Activated CD4-positive, alpha-beta memory T cell treated with anti-CD3 and anti-CD28 coated beads for 36 hours (primary cell): Measurements from ENCODE around the gene LITAF. TPM values are rescaled to one million over a fixed set of nuclear protein-coding genes. Genes with fewer than 3 reads are reported as not detected.

Source experiments
- CTCF ChIA-PET: fragments of 350-600 bp; sonication (Branson Sonifier 250); formaldehyde crosslinking; loops from one replicate; lab custom pipeline; 2021; ENCODE audit warnings: antibody characterized with exemption, inconsistent platforms; lab: Charles Lee
- POLR2A ChIA-PET: fragments of 350-600 bp; sonication (Branson Sonifier 250); formaldehyde crosslinking; loops from one replicate; lab custom pipeline; 2021; ENCODE audit warnings: antibody characterized with exemption; lab: Charles Lee
- DNase-seq: peaks from one replicate; pipeline ENCODE4 v3.0.0-alpha.2; 2020
- H3K27ac Mint-ChIP-seq: one replicate; pipeline ENCODE4 v1.8.0; 2021; ENCODE audit warnings: mixed read lengths
- H3K27me3 Mint-ChIP-seq: one replicate; pipeline ENCODE4 v1.8.0; 2021; ENCODE audit warnings: mixed read lengths
- H3K36me3 Mint-ChIP-seq: one replicate; pipeline ENCODE4 v1.8.0; 2021; ENCODE audit warnings: mixed read lengths
- H3K4me1 Mint-ChIP-seq: one replicate; pipeline ENCODE4 v1.8.0; 2021; ENCODE audit warnings: low read depth, mixed read lengths
- H3K4me3 Mint-ChIP-seq: one replicate; pipeline ENCODE4 v1.8.0; 2021; ENCODE audit warnings: mild to moderate bottlenecking, mixed read lengths
- H3K9me3 Mint-ChIP-seq: one replicate; pipeline ENCODE4 v1.8.0; 2021; ENCODE audit warnings: mixed read lengths
- intact Hi-C: fragments of 100-400 bp; cut with micrococcal nuclease; formaldehyde crosslinking; loops from one replicate; pipeline ENCODE4 v1.15.1; 2023
- total RNA-seq, 2 experiments: library from RNA; stranded (reverse); gene quantifications; one replicate each; pipeline ENCODE4 v1.2.3, GENCODE V29; 2021

The LITAF gene
- total RNA-seq, 2 experiments from 2014 or later: 130 to 134 TPM

GRCh38 chr16:11619327-11619851, 32.7 kb upstream of the LITAF start:
- H3K4me3 Mint-ChIP-seq: no peak overlapping the region
- H3K4me1 Mint-ChIP-seq: peaks cover 38% of the 10 kb centered on the region
- peak; percentile 59 for DNase-seq
- ChIA-PET CTCF (no interaction called here), POLR2A (no interaction called here)
- H3K27ac Mint-ChIP-seq: peak overlapping the region; percentile 78
- intact Hi-C loops: loop anchor here (1.0 to 2.0 kb wide), 2 partner anchors 35 to 59 kb away; no protein-coding TSS in a partner anchor
- H3K27me3 Mint-ChIP-seq: no peaks in the 10 kb centered on the region
- H3K9me3 Mint-ChIP-seq: peaks cover 7% of the 10 kb centered on the region
- H3K36me3 Mint-ChIP-seq: peaks cover 1% of the 10 kb centered on the region

DNA sequence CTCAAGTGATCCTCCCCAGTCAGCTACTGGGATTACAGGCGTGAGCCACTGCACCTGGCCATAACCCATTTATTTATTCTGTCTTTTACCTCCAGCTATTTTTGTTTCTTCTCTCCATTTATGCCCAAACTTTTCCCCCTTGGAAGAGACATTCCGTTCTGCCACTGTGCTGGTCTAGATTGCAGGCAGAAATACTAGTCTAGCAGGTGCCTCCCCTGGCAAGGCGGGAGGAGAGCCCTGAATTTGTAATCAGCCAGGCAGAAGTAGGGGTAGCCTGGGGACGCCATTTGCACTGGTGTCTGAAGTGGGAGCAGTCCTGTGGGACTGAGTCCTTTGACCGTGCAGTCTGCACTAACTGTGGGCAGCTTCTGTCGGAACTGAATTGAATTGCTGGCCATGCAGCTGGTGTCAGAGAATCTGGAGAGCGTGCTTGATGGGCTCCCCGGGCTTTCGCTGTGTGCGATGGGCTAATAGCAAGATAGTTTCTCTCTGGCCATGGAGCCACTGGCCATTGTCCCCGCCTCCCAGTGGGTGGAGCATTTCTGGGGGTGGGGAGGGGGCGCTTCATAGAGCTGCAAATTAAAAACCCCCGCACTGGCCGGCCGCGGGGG, 31.5 kb upstream of the LITAF start:
- H3K4me3 Mint-ChIP-seq: no peak overlapping the region
- no peak for DNase-seq
- no peak overlapping the region for H3K27ac Mint-ChIP-seq
- H3K36me3 Mint-ChIP-seq: peaks cover 1% of the 10 kb centered on the region
- peaks cover 7% of the 10 kb centered on the region for H3K9me3 Mint-ChIP-seq
- intact Hi-C loops: loop anchor here (2.0 kb wide), 1 partner anchor 57 kb away; no protein-coding TSS in a partner anchor
- no peaks in the 10 kb centered on the region for H3K27me3 Mint-ChIP-seq
- POLR2A ChIA-PET: interaction anchor here (0.6 to 1.2 kb wide), 2 partner anchors 32 to 46 kb away, joined by 4 to 6 read pairs; no protein-coding TSS in a partner anchor
- CTCF ChIA-PET: no interaction called here
- peaks cover 34% of the 10 kb centered on the region for H3K4me1 Mint-ChIP-seq

- no peak overlapping the region for H3K4me3 Mint-ChIP-seq
- H3K27ac Mint-ChIP-seq: no peak overlapping the region
- intact Hi-C loops: no loop called here
- H3K9me3 Mint-ChIP-seq: peaks cover 7% of the 10 kb centered on the region
- no peaks in the 10 kb centered on the region for H3K27me3 Mint-ChIP-seq
- POLR2A ChIA-PET: no interaction called here
- peaks cover 1% of the 10 kb centered on the region for H3K36me3 Mint-ChIP-seq
- H3K4me1 Mint-ChIP-seq: peaks cover 21% of the 10 kb centered on the region
- no peak for DNase-seq
- CTCF ChIA-PET: interaction anchor here (1.0 kb wide), 1 partner anchor 82 kb away, joined by 3 read pairs; no protein-coding TSS in a partner anchor
These were observed 29.2 kb upstream of the LITAF start for GRCh38 chr16:11615748-11616447.

GRCh38 chr16:11614587-11615175, 28.0 kb upstream of the LITAF start:
- Mint-ChIP-seq H3K4me3 (no peak overlapping the region), H3K9me3 (no peaks in the 10 kb centered on the region), H3K27me3 (no peaks in the 10 kb centered on the region), H3K4me1 (peaks cover 15% of the 10 kb centered on the region), H3K27ac (no peak overlapping the region), H3K36me3 (no peaks in the 10 kb centered on the region)
- POLR2A ChIA-PET: no interaction called here
- DNase-seq: no peak
- intact Hi-C loops: no loop called here
- CTCF ChIA-PET: no interaction called here

GRCh38 chr16:11613381-11614303, 26.9 kb upstream of the LITAF start:
- intact Hi-C loops: no loop called here
- POLR2A ChIA-PET: no interaction called here
- H3K4me1 Mint-ChIP-seq: peaks cover 9% of the 10 kb centered on the region
- H3K27ac Mint-ChIP-seq: no peak overlapping the region
- CTCF ChIA-PET: no interaction called here
- H3K36me3 Mint-ChIP-seq: no peaks in the 10 kb centered on the region
- peak; percentile 37 for DNase-seq
- H3K4me3 Mint-ChIP-seq: no peak overlapping the region
- H3K9me3 Mint-ChIP-seq: no peaks in the 10 kb centered on the region
- no peaks in the 10 kb centered on the region for H3K27me3 Mint-ChIP-seq

DNA sequence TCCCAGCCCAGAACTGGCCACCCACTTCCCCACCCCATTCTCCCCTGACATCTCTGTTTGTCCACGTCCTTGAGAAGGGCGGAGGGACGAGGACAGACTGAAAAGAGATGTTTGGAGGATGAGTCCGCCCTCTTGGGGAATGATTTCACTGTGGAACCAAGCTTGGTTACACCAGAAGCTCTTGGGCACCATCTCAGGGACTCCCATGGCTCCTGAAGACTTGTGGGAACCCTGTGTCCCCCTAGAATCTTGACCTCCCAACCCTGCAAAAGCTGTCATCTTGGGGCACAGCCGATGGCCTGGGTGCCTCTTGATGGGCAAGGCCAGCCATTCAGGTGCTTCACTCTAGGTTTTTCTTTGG, 25.9 kb upstream of the LITAF start:
- POLR2A ChIA-PET: no interaction called here
- intact Hi-C loops: no loop called here
- CTCF ChIA-PET: no interaction called here
- no peak overlapping the region for H3K27ac Mint-ChIP-seq
- DNase-seq: no peak
- no peaks in the 10 kb centered on the region for H3K9me3 Mint-ChIP-seq
- no peaks in the 10 kb centered on the region for H3K36me3 Mint-ChIP-seq
- H3K4me3 Mint-ChIP-seq: no peak overlapping the region
- H3K4me1 Mint-ChIP-seq: peaks cover 6% of the 10 kb centered on the region
- no peaks in the 10 kb centered on the region for H3K27me3 Mint-ChIP-seq

- no peaks in the 10 kb centered on the region for H3K36me3 Mint-ChIP-seq
- peaks cover 6% of the 10 kb centered on the region for H3K4me1 Mint-ChIP-seq
- CTCF ChIA-PET: no interaction called here
- no peak for DNase-seq
- H3K4me3 Mint-ChIP-seq: no peak overlapping the region
- intact Hi-C loops: no loop called here
- H3K27me3 Mint-ChIP-seq: no peaks in the 10 kb centered on the region
- POLR2A ChIA-PET: no interaction called here
- no peak overlapping the region for H3K27ac Mint-ChIP-seq
- H3K9me3 Mint-ChIP-seq: no peaks in the 10 kb centered on the region
These were observed 25.3 kb upstream of the LITAF start for GRCh38 chr16:11611871-11612664.

- ChIA-PET POLR2A (no interaction called here), CTCF (no interaction called here)
- H3K9me3 Mint-ChIP-seq: no peaks in the 10 kb centered on the region
- H3K36me3 Mint-ChIP-seq: no peaks in the 10 kb centered on the region
- H3K27ac Mint-ChIP-seq: no peak overlapping the region
- no peaks in the 10 kb centered on the region for H3K27me3 Mint-ChIP-seq
- peaks cover 6% of the 10 kb centered on the region for H3K4me1 Mint-ChIP-seq
- intact Hi-C loops: no loop called here
- H3K4me3 Mint-ChIP-seq: no peak overlapping the region
- DNase-seq: no peak
These were observed 23.9 kb upstream of the LITAF start for GRCh38 chr16:11610580-11610979.

GRCh38 chr16:11610121-11610505, 23.4 kb upstream of the LITAF start:
- Mint-ChIP-seq H3K4me3 (no peak overlapping the region), H3K9me3 (no peaks in the 10 kb centered on the region), H3K4me1 (peaks cover 6% of the 10 kb centered on the region), H3K27ac (peak overlapping the region; percentile 15), H3K36me3 (no peaks in the 10 kb centered on the region), H3K27me3 (no peaks in the 10 kb centered on the region)
- ChIA-PET POLR2A (no interaction called here), CTCF (no interaction called here)
- no peak for DNase-seq
- intact Hi-C loops: no loop called here

DNA sequence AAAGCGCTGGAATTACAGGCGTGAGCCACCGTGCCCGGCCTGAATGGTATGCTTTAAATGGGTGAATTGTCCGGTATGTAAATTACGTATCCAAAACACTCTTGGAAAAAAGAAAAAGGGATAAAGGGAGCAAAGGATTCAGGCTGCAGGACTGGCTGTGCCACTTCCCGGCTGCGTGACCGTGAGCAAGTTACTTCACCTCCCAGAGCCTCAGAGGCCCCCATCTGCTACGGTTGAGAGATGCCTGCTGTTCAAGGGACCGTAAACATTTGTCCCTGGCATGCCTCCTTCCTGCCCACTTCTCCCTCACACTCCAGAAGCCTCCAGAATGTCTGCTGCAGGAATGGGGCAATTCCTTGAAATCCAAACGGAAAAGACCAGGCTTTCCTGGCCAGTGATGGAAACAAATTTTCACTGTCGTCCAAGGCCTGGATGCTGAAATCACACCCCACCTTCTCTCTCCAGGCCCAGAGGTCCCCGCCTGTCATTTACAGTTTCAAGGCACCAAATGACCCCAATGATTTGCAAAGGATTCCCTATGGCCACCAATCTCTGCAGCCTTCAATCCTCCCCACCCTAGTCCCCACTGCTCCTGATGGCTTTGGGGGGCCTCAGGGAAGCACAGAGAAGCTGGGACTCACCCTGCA, 22.9 kb upstream of the LITAF start:
- CTCF ChIA-PET: no interaction called here
- Mint-ChIP-seq H3K27me3 (no peaks in the 10 kb centered on the region), H3K4me1 (peaks cover 3% of the 10 kb centered on the region), H3K27ac (no peak overlapping the region), H3K4me3 (no peak overlapping the region), H3K9me3 (no peaks in the 10 kb centered on the region), H3K36me3 (no peaks in the 10 kb centered on the region)
- DNase-seq: no peak
- intact Hi-C loops: no loop called here
- POLR2A ChIA-PET: no interaction called here

- peaks cover 2% of the 10 kb centered on the region for H3K4me1 Mint-ChIP-seq
- H3K36me3 Mint-ChIP-seq: no peaks in the 10 kb centered on the region
- DNase-seq: no peak
- H3K27ac Mint-ChIP-seq: no peak overlapping the region
- H3K4me3 Mint-ChIP-seq: no peak overlapping the region
- no peaks in the 10 kb centered on the region for H3K27me3 Mint-ChIP-seq
- H3K9me3 Mint-ChIP-seq: no peaks in the 10 kb centered on the region
- ChIA-PET CTCF (no interaction called here), POLR2A (no interaction called here)
- intact Hi-C loops: no loop called here
These were observed 19.2 kb upstream of the LITAF start for GRCh38 chr16:11605891-11606290.
